T-helper 17 cell (primary cell): ENCODE measurements around the gene WWOX. TPM values are rescaled to one million over a fixed set of nuclear protein-coding genes. Genes with fewer than 3 reads are reported as not detected.

Source experiments
- ATAC-seq: fragments of 150-1000 bp; cut with Tn5 transposase; 2 replicates; pipeline ENCODE4 v1.10.0; 2021; ENCODE audit warnings: mild to moderate bottlenecking, moderate library complexity
- DNase-seq, 3 donors: peaks; one replicate each; pipeline versions ENCODE4 v3.0.0 to v3.0.0-alpha.2; 2020 to 2021
- H3K9me3 ChIP-seq: one replicate; pipeline ENCODE4 v1.7.0; 2013; ENCODE audit warnings: low read length, mild to moderate bottlenecking; ENCODE audit not compliant: control insufficient read depth, poor library complexity, severe bottlenecking
- H3K27ac Mint-ChIP-seq: one replicate; pipeline ENCODE4 v1.8.0; 2022; ENCODE audit warnings: mild to moderate bottlenecking, moderate library complexity, mixed read lengths
- H3K27me3 Mint-ChIP-seq: one replicate; pipeline ENCODE4 v1.8.0; 2022; ENCODE audit warnings: mixed read lengths
- H3K36me3 Mint-ChIP-seq: one replicate; pipeline ENCODE4 v1.8.0; 2022; ENCODE audit warnings: low read depth, mixed read lengths
- H3K4me1 Mint-ChIP-seq: one replicate; pipeline ENCODE4 v1.8.0; 2022; ENCODE audit warnings: mild to moderate bottlenecking, mixed read lengths
- H3K4me3 Mint-ChIP-seq: one replicate; pipeline ENCODE4 v1.8.0; 2022; ENCODE audit warnings: mild to moderate bottlenecking, moderate library complexity, mixed read lengths
- total RNA-seq, 4 donors: library from RNA in 2 of 4; stranded (reverse) in 2 of 4; gene quantifications; one replicate each; pipeline ENCODE4 v1.2.3 and lab custom pipeline; 2022 to 2026

The WWOX gene
- total RNA-seq, 2 donors from 2014 or later = 26.8 to 29.7 TPM

- H3K9me3 ChIP-seq = no peaks in the 10 kb centered on the region
- H3K36me3 Mint-ChIP-seq = no peaks in the 10 kb centered on the region
- no peaks in the 10 kb centered on the region for H3K27me3 Mint-ChIP-seq
- H3K4me1 Mint-ChIP-seq = peaks cover 7% of the 10 kb centered on the region
- H3K4me3 Mint-ChIP-seq = no peak overlapping the region
- H3K27ac Mint-ChIP-seq = no peak overlapping the region
- ATAC-seq = peak; percentile 57
- no peak for DNase-seq
These were observed 696.9 kb downstream of the WWOX start for GRCh38 chr16:78796221-78796866.

DNA sequence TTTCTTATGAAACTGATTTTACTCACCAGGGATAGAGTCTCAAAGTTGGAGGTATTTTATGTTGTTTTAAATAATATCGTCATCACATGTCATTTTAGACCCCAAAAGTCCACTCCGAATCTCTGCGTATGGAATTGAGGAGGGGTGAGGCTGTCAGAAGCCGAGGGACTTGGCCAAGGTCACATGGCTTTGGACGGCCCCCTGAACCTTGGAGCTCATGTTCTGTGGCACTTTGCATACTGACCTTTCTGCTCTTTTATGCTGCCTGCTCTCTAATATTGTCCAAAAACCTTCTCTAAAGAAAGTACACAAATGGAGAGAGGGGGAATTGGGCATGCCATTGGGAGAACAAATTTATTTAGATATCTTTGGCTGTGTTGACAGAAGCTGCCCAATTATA is 700.0 kb downstream of the WWOX start:
- no peak overlapping the region for H3K4me3 Mint-ChIP-seq
- H3K27me3 Mint-ChIP-seq = no peaks in the 10 kb centered on the region
- ATAC-seq (no peak), DNase-seq (no peak)
- H3K9me3 ChIP-seq = no peaks in the 10 kb centered on the region
- H3K27ac Mint-ChIP-seq = no peak overlapping the region
- peaks cover 6% of the 10 kb centered on the region for H3K4me1 Mint-ChIP-seq
- no peaks in the 10 kb centered on the region for H3K36me3 Mint-ChIP-seq

DNA sequence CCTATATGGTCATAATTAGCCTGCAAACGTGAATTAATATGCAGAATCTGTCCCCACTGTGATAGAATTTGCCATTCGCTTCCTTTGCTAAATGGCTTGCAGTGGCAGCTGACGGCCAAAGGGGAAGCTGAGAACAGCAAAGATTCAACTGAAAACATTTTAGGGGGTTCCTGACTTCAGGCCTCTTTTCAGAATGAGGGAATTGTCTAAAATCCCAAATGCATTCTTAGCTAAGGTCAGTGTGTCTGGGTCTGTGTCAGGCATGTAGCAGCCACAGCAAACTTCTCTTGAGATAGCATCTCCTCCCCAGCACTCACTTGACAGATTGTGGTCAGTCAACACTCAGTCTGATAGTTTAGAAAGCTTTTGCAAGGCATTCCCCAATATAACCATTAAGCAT is 701.1 kb downstream of the WWOX start:
- no peak overlapping the region for H3K4me3 Mint-ChIP-seq
- no peak overlapping the region for H3K27ac Mint-ChIP-seq
- ATAC-seq (no peak), DNase-seq (no peak)
- no peaks in the 10 kb centered on the region for H3K4me1 Mint-ChIP-seq
- no peaks in the 10 kb centered on the region for H3K36me3 Mint-ChIP-seq
- H3K27me3 Mint-ChIP-seq = no peaks in the 10 kb centered on the region
- H3K9me3 ChIP-seq = no peaks in the 10 kb centered on the region

DNA sequence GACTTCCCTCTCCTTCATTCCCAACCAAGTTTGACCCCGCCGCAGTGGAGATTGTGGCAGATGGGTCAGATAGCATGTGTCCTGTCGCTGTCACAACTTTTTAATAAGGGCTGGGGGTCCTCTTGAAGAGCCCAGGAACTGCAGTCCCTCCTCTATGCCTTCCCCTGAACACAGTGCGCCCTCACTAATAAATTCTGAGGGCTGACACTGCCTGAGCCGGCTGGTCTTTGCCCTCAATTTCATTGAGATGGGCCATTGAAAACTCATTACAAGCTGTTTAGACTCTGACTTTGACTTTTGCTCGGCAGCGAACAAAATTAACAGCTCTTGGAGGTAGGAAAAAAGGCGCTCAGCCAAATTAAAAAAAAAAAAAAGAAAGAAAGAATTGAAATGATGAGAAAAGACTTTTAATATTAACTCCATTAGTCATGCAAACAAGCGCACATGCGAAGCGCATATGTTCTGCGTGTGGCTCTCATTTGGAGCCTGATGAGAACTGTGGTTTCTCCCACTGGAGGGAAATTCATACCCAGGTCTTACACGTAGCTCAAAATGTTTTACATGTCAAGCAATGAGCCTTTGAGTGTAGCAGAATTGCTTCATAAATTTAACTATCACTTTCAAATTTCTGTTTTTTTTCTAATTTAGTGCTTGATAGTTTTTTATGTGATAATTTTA is 704.7 kb downstream of the WWOX start:
- no peak for DNase-seq
- Mint-ChIP-seq H3K4me3 (no peak overlapping the region), H3K4me1 (no peaks in the 10 kb centered on the region), H3K27ac (no peak overlapping the region), H3K27me3 (no peaks in the 10 kb centered on the region), H3K36me3 (no peaks in the 10 kb centered on the region)
- no peak for ATAC-seq
- H3K9me3 ChIP-seq = no peaks in the 10 kb centered on the region

GRCh38 chr16:78805556-78805955 is 706.1 kb downstream of the WWOX start:
- no peaks in the 10 kb centered on the region for H3K36me3 Mint-ChIP-seq
- ATAC-seq = no peak
- no peak overlapping the region for H3K27ac Mint-ChIP-seq
- H3K9me3 ChIP-seq = no peaks in the 10 kb centered on the region
- H3K27me3 Mint-ChIP-seq = no peaks in the 10 kb centered on the region
- H3K4me1 Mint-ChIP-seq = no peaks in the 10 kb centered on the region
- no peak overlapping the region for H3K4me3 Mint-ChIP-seq
- DNase-seq = no peak

DNA sequence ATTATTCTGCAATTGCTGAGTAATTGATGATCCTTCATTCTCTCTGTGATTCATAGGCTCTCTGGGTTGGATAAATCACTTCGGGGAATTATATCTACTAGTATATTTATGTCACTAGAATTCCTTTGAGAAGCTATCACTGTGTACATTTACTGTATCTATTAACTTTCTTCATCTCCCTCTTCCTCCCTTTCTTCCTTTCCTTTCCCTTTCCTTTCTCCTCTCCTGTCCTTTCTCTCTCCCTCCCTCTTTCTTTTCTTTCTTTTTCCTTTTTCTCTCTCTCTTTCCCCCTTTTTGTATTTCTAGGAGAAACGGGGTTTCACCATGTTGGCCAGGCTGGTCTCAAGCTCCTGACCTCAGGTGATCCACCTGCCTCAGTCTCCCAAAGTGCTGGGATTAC is 711.8 kb downstream of the WWOX start:
- DNase-seq = no peak
- H3K9me3 ChIP-seq = no peaks in the 10 kb centered on the region
- no peak overlapping the region for H3K4me3 Mint-ChIP-seq
- H3K36me3 Mint-ChIP-seq = no peaks in the 10 kb centered on the region
- H3K4me1 Mint-ChIP-seq = peaks cover 10% of the 10 kb centered on the region
- no peaks in the 10 kb centered on the region for H3K27me3 Mint-ChIP-seq
- no peak for ATAC-seq
- no peak overlapping the region for H3K27ac Mint-ChIP-seq

GRCh38 chr16:78812582-78812981 is 713.1 kb downstream of the WWOX start:
- Mint-ChIP-seq H3K4me3 (no peak overlapping the region), H3K27me3 (no peaks in the 10 kb centered on the region), H3K36me3 (no peaks in the 10 kb centered on the region), H3K4me1 (peaks cover 10% of the 10 kb centered on the region), H3K27ac (no peak overlapping the region)
- DNase-seq (no peak), ATAC-seq (no peak)
- H3K9me3 ChIP-seq = no peaks in the 10 kb centered on the region

GRCh38 chr16:78813661-78814311 is 714.3 kb downstream of the WWOX start:
- Mint-ChIP-seq H3K27ac (peak overlapping the region; percentile 27), H3K4me3 (no peak overlapping the region), H3K36me3 (no peaks in the 10 kb centered on the region), H3K4me1 (peaks cover 10% of the 10 kb centered on the region), H3K27me3 (no peaks in the 10 kb centered on the region)
- DNase-seq (no peak), ATAC-seq (no peak)
- no peaks in the 10 kb centered on the region for H3K9me3 ChIP-seq

GRCh38 chr16:78815713-78816112 is 716.3 kb downstream of the WWOX start:
- peak overlapping the region; percentile 29 for H3K27ac Mint-ChIP-seq
- ATAC-seq = no peak

GRCh38 chr16:78816499-78817195 is 717.2 kb downstream of the WWOX start:
- Mint-ChIP-seq H3K27me3 (no peaks in the 10 kb centered on the region), H3K4me3 (no peak overlapping the region), H3K27ac (no peak overlapping the region), H3K36me3 (no peaks in the 10 kb centered on the region), H3K4me1 (peaks cover 10% of the 10 kb centered on the region)
- DNase-seq = no peak
- no peaks in the 10 kb centered on the region for H3K9me3 ChIP-seq
- ATAC-seq = no peak

More at GRCh38 chr16:78815713-78816112, 716.3 kb downstream of the WWOX start:
- no peaks in the 10 kb centered on the region for H3K27me3 Mint-ChIP-seq
- H3K9me3 ChIP-seq = no peaks in the 10 kb centered on the region
- no peak overlapping the region for H3K4me3 Mint-ChIP-seq
- DNase-seq = no peak
- H3K36me3 Mint-ChIP-seq = no peaks in the 10 kb centered on the region
- peaks cover 10% of the 10 kb centered on the region for H3K4me1 Mint-ChIP-seq

DNA sequence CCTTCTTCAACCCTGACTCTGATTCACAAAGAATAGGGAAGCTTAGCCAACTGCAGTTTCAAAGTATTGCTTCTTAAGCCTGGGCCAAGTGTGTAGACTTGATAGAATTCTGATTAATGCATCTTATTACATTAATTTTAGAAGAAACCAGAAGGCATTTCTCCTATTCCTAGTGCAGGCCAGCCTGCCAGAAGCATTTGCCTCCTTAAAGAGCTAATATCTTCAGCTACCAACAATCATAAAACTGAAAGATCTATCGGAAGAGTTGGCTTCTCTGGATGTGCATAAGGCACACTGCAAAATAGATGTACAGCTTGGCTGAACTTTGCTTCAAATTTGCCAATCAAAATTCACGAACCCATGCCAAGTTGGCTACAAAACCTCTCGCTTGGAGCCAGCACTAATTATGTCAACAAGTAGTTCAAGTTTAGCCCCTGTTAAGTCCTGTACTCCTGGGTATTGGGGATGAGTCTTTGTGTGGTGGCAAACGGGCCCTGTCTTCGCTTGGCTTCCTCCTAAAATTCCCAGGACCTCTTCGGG is 717.8 kb downstream of the WWOX start:
- Mint-ChIP-seq H3K4me1 (peaks cover 10% of the 10 kb centered on the region), H3K27me3 (no peaks in the 10 kb centered on the region), H3K36me3 (no peaks in the 10 kb centered on the region), H3K4me3 (no peak overlapping the region), H3K27ac (no peak overlapping the region)
- DNase-seq (no peak), ATAC-seq (no peak)
- no peaks in the 10 kb centered on the region for H3K9me3 ChIP-seq

DNA sequence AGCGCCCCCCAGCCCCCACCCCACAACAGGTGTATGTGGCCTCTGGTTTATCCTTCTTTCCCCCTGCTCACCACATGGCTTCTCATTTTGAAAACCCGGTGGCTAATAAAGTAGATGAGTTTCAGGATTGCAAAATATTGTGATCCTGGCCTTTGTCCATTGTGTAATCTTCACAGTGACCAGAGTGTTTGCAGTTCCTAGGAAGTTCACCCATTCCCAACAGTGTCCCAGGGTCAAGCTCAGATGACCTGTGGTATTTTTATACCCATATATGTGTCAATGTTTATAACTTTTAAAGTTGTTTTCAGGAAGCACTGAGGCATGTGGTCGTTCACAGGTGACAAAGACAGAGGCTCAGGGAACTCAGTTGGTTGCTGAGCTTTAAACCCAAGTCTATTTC is 721.9 kb downstream of the WWOX start:
- Mint-ChIP-seq H3K36me3 (no peaks in the 10 kb centered on the region), H3K4me3 (no peak overlapping the region), H3K27me3 (no peaks in the 10 kb centered on the region), H3K27ac (no peak overlapping the region), H3K4me1 (peaks cover 1% of the 10 kb centered on the region)
- DNase-seq = no peak
- no peaks in the 10 kb centered on the region for H3K9me3 ChIP-seq
- ATAC-seq = no peak

- DNase-seq = no peak
- no peak for ATAC-seq
- H3K9me3 ChIP-seq = no peaks in the 10 kb centered on the region
- H3K4me1 Mint-ChIP-seq = peaks cover 2% of the 10 kb centered on the region
- H3K27me3 Mint-ChIP-seq = no peaks in the 10 kb centered on the region
- no peak overlapping the region for H3K4me3 Mint-ChIP-seq
- H3K36me3 Mint-ChIP-seq = no peaks in the 10 kb centered on the region
- no peak overlapping the region for H3K27ac Mint-ChIP-seq
These were observed 723.1 kb downstream of the WWOX start for GRCh38 chr16:78822509-78822908.
